ENCODE results near the gene MEOX2. TPM values are rescaled to one million over a fixed set of nuclear protein-coding genes. Genes with fewer than 3 reads are reported as not detected.

The MEOX2 gene
- total and polyA plus RNA-seq, 2 experiments from 2014 or later: not detected

GRCh38 chr7:15674586-15674985 lies 11.9 kb downstream of the MEOX2 start:
- no peak overlapping the region for H3K4me2 ChIP-seq (ENCODE audit: unreplicated experiment)
- no peaks in the 10 kb centered on the region for H3K9me3 ChIP-seq (ENCODE audit: low read depth)
- no peak for DNase-seq
- no peak overlapping the region for H2AFZ ChIP-seq
- H3K36me3 ChIP-seq (ENCODE audit: low read depth): no peaks in the 10 kb centered on the region
- H3K9ac ChIP-seq: no peak overlapping the region
- H3K4me3 ChIP-seq: no peak overlapping the region
- no peaks in the 10 kb centered on the region for H3K27me3 ChIP-seq (replicated peaks; ENCODE audit: insufficient read depth)
- no peaks in the 10 kb centered on the region for H4K20me1 ChIP-seq (ENCODE audit: insufficient read depth)
- TF ChIP-seq EZH2phosphoT487 (IDR thresholded peaks at IDR 0.05; ENCODE audit: insufficient read depth, low read depth): no peak
- TF ChIP-seq EZH2 (IDR thresholded peaks at IDR 0.05; ENCODE audit: insufficient read depth, poor library complexity, severe bottlenecking): no peak
- no peaks in the 10 kb centered on the region for H3F3A ChIP-seq (ENCODE audit: insufficient read depth)
- in situ Hi-C loops (cut with MboI): no loop called here
- H3K79me2 ChIP-seq (ENCODE audit: insufficient read depth): no peaks in the 10 kb centered on the region
- no peaks in the 10 kb centered on the region for H3K4me1 ChIP-seq (ENCODE audit: insufficient read depth)
- H3K27ac ChIP-seq: no peak overlapping the region
- H3K9me2 ChIP-seq (ENCODE audit: insufficient read depth): no peaks in the 10 kb centered on the region

- Histone ChIP-seq H2AFZ (no peak overlapping the region), H3K36me3 (ENCODE audit: low read depth) (no peaks in the 10 kb centered on the region), H3K9me2 (ENCODE audit: insufficient read depth) (no peaks in the 10 kb centered on the region), H3F3A (ENCODE audit: insufficient read depth) (no peaks in the 10 kb centered on the region), H3K4me3 (no peak overlapping the region), H3K4me1 (ENCODE audit: insufficient read depth) (no peaks in the 10 kb centered on the region), H4K20me1 (ENCODE audit: insufficient read depth) (no peaks in the 10 kb centered on the region), H3K4me2 (ENCODE audit: unreplicated experiment) (no peak overlapping the region), H3K9ac (no peak overlapping the region), H3K79me2 (ENCODE audit: insufficient read depth) (no peaks in the 10 kb centered on the region), H3K27me3 (replicated peaks; ENCODE audit: insufficient read depth) (no peaks in the 10 kb centered on the region), H3K27ac (no peak overlapping the region), H3K9me3 (ENCODE audit: low read depth) (no peaks in the 10 kb centered on the region)
- in situ Hi-C loops (cut with MboI): no loop called here
- no peak for TF ChIP-seq EZH2phosphoT487 (IDR thresholded peaks at IDR 0.05; ENCODE audit: insufficient read depth, low read depth)
- no peak for TF ChIP-seq EZH2 (IDR thresholded peaks at IDR 0.05; ENCODE audit: insufficient read depth, poor library complexity, severe bottlenecking)
- DNase-seq: no peak
- 48 to 50% methylated on average over 10 of the region's 10 CpGs for WGBS, 2 experiments (ENCODE audit: low coverage in 1 of 2, low lambda C conversion rate in 2 of 2, missing lambda C conversion rate in 2 of 2)
These were observed 16.9 kb downstream of the MEOX2 start for GRCh38 chr7:15669443-15670090.

- no peaks in the 10 kb centered on the region for H3K27me3 ChIP-seq (replicated peaks; ENCODE audit: insufficient read depth)
- no peak overlapping the region for H3K4me2 ChIP-seq (ENCODE audit: unreplicated experiment)
- 90 to 93% methylated on average over 5 of the region's 5 CpGs for WGBS, 2 experiments (ENCODE audit: low coverage in 1 of 2, low lambda C conversion rate in 2 of 2, missing lambda C conversion rate in 2 of 2)
- H3K36me3 ChIP-seq (ENCODE audit: low read depth): no peaks in the 10 kb centered on the region
- H3K4me3 ChIP-seq: no peak overlapping the region
- H3K4me1 ChIP-seq (ENCODE audit: insufficient read depth): no peaks in the 10 kb centered on the region
- no peaks in the 10 kb centered on the region for H3K9me2 ChIP-seq (ENCODE audit: insufficient read depth)
- no peaks in the 10 kb centered on the region for H3K79me2 ChIP-seq (ENCODE audit: insufficient read depth)
- in situ Hi-C loops (cut with MboI): no loop called here
- H2AFZ ChIP-seq: no peak overlapping the region
- H3K27ac ChIP-seq: no peak overlapping the region
- no peak overlapping the region for H3K9ac ChIP-seq
- no peak for DNase-seq
- H3F3A ChIP-seq (ENCODE audit: insufficient read depth): no peaks in the 10 kb centered on the region
- H4K20me1 ChIP-seq (ENCODE audit: insufficient read depth): no peaks in the 10 kb centered on the region
- TF ChIP-seq EZH2phosphoT487 (IDR thresholded peaks at IDR 0.05; ENCODE audit: insufficient read depth, low read depth) (no peak), EZH2 (IDR thresholded peaks at IDR 0.05; ENCODE audit: insufficient read depth, poor library complexity, severe bottlenecking) (no peak)
- no peaks in the 10 kb centered on the region for H3K9me3 ChIP-seq (ENCODE audit: low read depth)
These were observed 18.5 kb downstream of the MEOX2 start for GRCh38 chr7:15667991-15668390.

- Histone ChIP-seq H3K4me3 (no peak overlapping the region), H3K9me3 (ENCODE audit: low read depth) (no peaks in the 10 kb centered on the region), H3K9ac (no peak overlapping the region), H3K27ac (no peak overlapping the region), H4K20me1 (ENCODE audit: insufficient read depth) (no peaks in the 10 kb centered on the region), H3K4me2 (ENCODE audit: unreplicated experiment) (no peak overlapping the region), H3K79me2 (ENCODE audit: insufficient read depth) (no peaks in the 10 kb centered on the region), H2AFZ (no peak overlapping the region), H3K4me1 (ENCODE audit: insufficient read depth) (no peaks in the 10 kb centered on the region), H3K36me3 (ENCODE audit: low read depth) (no peaks in the 10 kb centered on the region), H3K27me3 (replicated peaks; ENCODE audit: insufficient read depth) (no peaks in the 10 kb centered on the region), H3F3A (ENCODE audit: insufficient read depth) (no peaks in the 10 kb centered on the region), H3K9me2 (ENCODE audit: insufficient read depth) (no peaks in the 10 kb centered on the region)
- in situ Hi-C loops (cut with MboI): no loop called here
- TF ChIP-seq EZH2 (IDR thresholded peaks at IDR 0.05; ENCODE audit: insufficient read depth, poor library complexity, severe bottlenecking) (no peak), EZH2phosphoT487 (IDR thresholded peaks at IDR 0.05; ENCODE audit: insufficient read depth, low read depth) (no peak)
- 18 to 24% methylated on average over 1 of the region's 1 CpG for WGBS, 2 experiments (ENCODE audit: low coverage in 1 of 2, low lambda C conversion rate in 2 of 2, missing lambda C conversion rate in 2 of 2)
- no peak for DNase-seq
These were observed 24.0 kb downstream of the MEOX2 start for GRCh38 chr7:15662451-15662850.

GRCh38 chr7:15658247-15658646 lies 28.2 kb downstream of the MEOX2 start:
- Histone ChIP-seq H3K4me2 (ENCODE audit: unreplicated experiment) (no peak overlapping the region), H3K9me2 (ENCODE audit: insufficient read depth) (no peaks in the 10 kb centered on the region), H3K36me3 (ENCODE audit: low read depth) (no peaks in the 10 kb centered on the region), H3K9ac (no peak overlapping the region), H2AFZ (no peak overlapping the region), H4K20me1 (ENCODE audit: insufficient read depth) (no peaks in the 10 kb centered on the region), H3K27me3 (replicated peaks; ENCODE audit: insufficient read depth) (no peaks in the 10 kb centered on the region), H3K27ac (no peak overlapping the region), H3K4me1 (ENCODE audit: insufficient read depth) (no peaks in the 10 kb centered on the region), H3K79me2 (ENCODE audit: insufficient read depth) (no peaks in the 10 kb centered on the region), H3F3A (ENCODE audit: insufficient read depth) (no peaks in the 10 kb centered on the region), H3K9me3 (ENCODE audit: low read depth) (no peaks in the 10 kb centered on the region), H3K4me3 (no peak overlapping the region)
- TF ChIP-seq EZH2 (IDR thresholded peaks at IDR 0.05; ENCODE audit: insufficient read depth, poor library complexity, severe bottlenecking) (no peak), EZH2phosphoT487 (IDR thresholded peaks at IDR 0.05; ENCODE audit: insufficient read depth, low read depth) (no peak)
- 19 to 21% methylated on average over 3 of the region's 3 CpGs for WGBS, 2 experiments (ENCODE audit: low coverage in 1 of 2, low lambda C conversion rate in 2 of 2, missing lambda C conversion rate in 2 of 2)
- in situ Hi-C loops (cut with MboI): no loop called here
- DNase-seq: no peak
